Panc1 (cell line): ENCODE data around the gene IRF2. TPM values are rescaled to one million over a fixed set of nuclear protein-coding genes. Genes with fewer than 3 reads are reported as not detected.

Experiments
- ATAC-seq: fragments of 200-7000 bp; cut with Tn5 transposase; 2 replicates; pipeline ENCODE4 v1.9.1; 2020; ENCODE audit warnings: mild to moderate bottlenecking, moderate library complexity
- BruUV-seq: library from RNA; stranded (reverse); fragments of 400-500 nt; replicated peaks from 2 replicates; lab custom pipeline; 2021; lab: Mats Ljungman, UMichigan
- CTCF ChIA-PET: fragments of 300-600 bp; sonication (Branson Sonifier 250); formaldehyde crosslinking; loops from one replicate; lab custom pipeline; 2022; ENCODE audit warnings: antibody characterized with exemption; lab: Charles Lee
- POLR2A ChIA-PET: fragments of 300-600 bp; sonication (Branson Sonifier 250); formaldehyde crosslinking; loops from one replicate; lab custom pipeline; 2022; ENCODE audit warnings: antibody characterized with exemption; lab: Charles Lee
- DNase-seq: peaks from one replicate; pipeline ENCODE4 v3.0.0-alpha.2; 2010; ENCODE audit warnings: low read depth, low spot score
- H3K27ac ChIP-seq: 2 replicates; pipeline ENCODE4 v1.5.1; 2011; ENCODE audit warnings: mild to moderate bottlenecking, low read length, inconsistent platforms
- H3K27me3 ChIP-seq: fragments of 200-500 bp; sonication (Bioruptor generic); 2 replicates; pipeline ENCODE4 v1.6.0; 2014; ENCODE audit warnings: low read length, inconsistent platforms; ENCODE audit not compliant: control insufficient read depth, insufficient read depth
- H3K36me3 ChIP-seq: fragments of 200-500 bp; sonication (Bioruptor generic); 2 replicates; pipeline ENCODE4 v1.5.1; 2014; ENCODE audit warnings: inconsistent platforms, mild to moderate bottlenecking, low read length, moderate library complexity; ENCODE audit not compliant: control insufficient read depth, insufficient read depth
- H3K4me1 ChIP-seq: 2 replicates; pipeline ENCODE4 v1.5.1; 2011; ENCODE audit warnings: inconsistent platforms, mild to moderate bottlenecking, low read length, moderate library complexity; ENCODE audit not compliant: control insufficient read depth, insufficient read depth
- H3K4me3 ChIP-seq, 2 experiments: 2 replicates each; pipeline ENCODE4 v1.5.1; 2011 to 2012; ENCODE audit warnings: low read depth in 2 of 2, low read length in 2 of 2, mild to moderate bottlenecking in 2 of 2, inconsistent platforms in 1 of 2, moderate library complexity in 1 of 2
- H3K9me3 ChIP-seq: fragments of 200-500 bp; sonication (Bioruptor generic); 2 replicates; pipeline ENCODE4 v1.5.1; 2014; ENCODE audit warnings: low read depth, mild to moderate bottlenecking, inconsistent platforms, low read length, moderate library complexity; ENCODE audit not compliant: control insufficient read depth, insufficient read depth
- CTCF ChIP-seq: fragments of 450-650 bp; IDR thresholded peaks from 2 replicates; pipeline ENCODE4 v1.5.1; 2017; ENCODE audit warnings: mild to moderate bottlenecking
- POLR2AphosphoS5 ChIP-seq: IDR thresholded peaks from 2 replicates; pipeline ENCODE4 v1.6.1; 2012; ENCODE audit warnings: mild to moderate bottlenecking, low read depth, low read length, moderate library complexity
- REST ChIP-seq, 2 experiments: IDR thresholded peaks; 2 replicates each; pipeline ENCODE4 v1.6.1; 2011 to 2012; ENCODE audit warnings: low read depth in 2 of 2, control low read depth in 1 of 2, low read length in 1 of 2, mild to moderate bottlenecking in 1 of 2, moderate library complexity in 1 of 2; ENCODE audit not compliant: insufficient read depth in 1 of 2
- SIN3A ChIP-seq: IDR thresholded peaks from 2 replicates; pipeline ENCODE4 v1.6.1; 2012; ENCODE audit warnings: low read depth, mild to moderate bottlenecking, low read length, moderate library complexity, borderline replicate concordance; ENCODE audit not compliant: insufficient read depth
- TCF7L2 ChIP-seq: IDR thresholded peaks from 2 replicates; pipeline ENCODE4 v1.6.1; 2011; ENCODE audit warnings: mild to moderate bottlenecking, low read depth, low read length, inconsistent platforms
- in situ Hi-C: cut with HindIII; loops from 2 replicates; pipeline ENCODE4 v1.10.0; 2016; ENCODE audit warnings: low sequenced_read_pairs, low pct_unique_long_range_greater_than_20kb
- intact Hi-C: fragments of 100-400 bp; cut with micrococcal nuclease; formaldehyde crosslinking; loops from one replicate; pipeline ENCODE4 v1.10.0; 2022; ENCODE audit not compliant: unreplicated experiment
- total RNA-seq: library from RNA; stranded (reverse); gene quantifications from one replicate; pipeline ENCODE4 v1.2.1, GENCODE V29; 2021; ENCODE audit not compliant: unreplicated experiment

The IRF2 gene
- total RNA-seq, 1 experiment from 2014 or later: 16.2 TPM

DNA sequence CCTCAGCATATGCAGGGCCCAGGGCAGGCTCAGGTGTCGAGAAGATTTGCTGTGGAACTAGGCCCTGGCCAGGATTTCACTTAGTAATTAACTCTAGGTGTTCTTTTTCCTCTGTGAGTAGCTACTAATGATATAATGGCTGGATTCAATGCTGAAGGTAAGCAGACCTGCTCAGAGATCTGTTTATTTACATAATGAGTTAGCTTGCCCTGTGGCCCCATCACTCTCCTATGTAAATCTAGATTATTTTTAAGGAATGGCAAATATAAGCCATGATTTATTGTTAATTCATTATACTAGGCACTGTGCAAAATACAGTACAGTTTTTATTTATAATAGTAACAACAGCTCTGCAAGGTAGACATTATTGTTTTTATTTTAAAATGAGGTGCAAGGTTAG, 117.2 kb downstream of the IRF2 start:
- Histone ChIP-seq H3K27ac (no peak overlapping the region), H3K4me3 (no peak overlapping the region), H3K27me3 (no peaks in the 10 kb centered on the region), H3K36me3 (no peaks in the 10 kb centered on the region), H3K4me1 (peaks cover 2% of the 10 kb centered on the region), H3K9me3 (no peaks in the 10 kb centered on the region)
- intact Hi-C loops: no loop called here
- ATAC-seq (no peak), DNase-seq (no peak)
- CTCF ChIA-PET: no interaction called here
- TF ChIP-seq POLR2AphosphoS5 (no peak), SIN3A (no peak), CTCF (no peak), REST (IDR thresholded peaks at IDR 0.05; ENCODE audit: insufficient read depth in 1 of 2, low read depth in 2 of 2, low read length in 1 of 2) (no peak), TCF7L2 (no peak)
- POLR2A ChIA-PET: no interaction called here
- in situ Hi-C loops: no loop called here
- BruUV-seq: no TSS peak

DNA sequence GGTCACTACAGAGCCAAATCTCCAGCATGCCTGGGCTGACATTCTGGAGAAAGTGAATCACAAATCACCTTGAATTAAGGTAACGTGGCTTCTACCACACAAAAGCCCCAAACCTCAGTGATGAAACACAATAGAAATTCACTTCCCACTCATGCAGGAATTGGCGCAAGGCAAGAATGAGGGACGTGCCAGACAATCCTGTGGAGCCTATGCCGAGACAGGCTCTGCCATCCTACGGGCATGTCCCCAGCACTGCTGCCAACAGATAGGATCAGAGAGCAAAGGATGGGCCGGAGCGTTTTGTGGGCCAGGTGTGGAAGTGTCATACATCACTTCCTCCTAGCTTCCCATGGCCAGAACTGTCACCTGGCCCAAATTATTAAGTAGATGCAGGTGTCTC, 118.0 kb downstream of the IRF2 start:
- POLR2A ChIA-PET: no interaction called here
- DNase-seq (no peak), ATAC-seq (no peak)
- intact Hi-C loops (no loop called here), in situ Hi-C loops (no loop called here)
- H3K4me1 ChIP-seq: peaks cover 2% of the 10 kb centered on the region
- no peaks in the 10 kb centered on the region for H3K36me3 ChIP-seq
- no peaks in the 10 kb centered on the region for H3K9me3 ChIP-seq
- BruUV-seq: no TSS peak
- CTCF ChIA-PET: no interaction called here
- H3K27me3 ChIP-seq: no peaks in the 10 kb centered on the region
- no peak overlapping the region for H3K4me3 ChIP-seq
- H3K27ac ChIP-seq: no peak overlapping the region
- TF ChIP-seq REST (IDR thresholded peaks at IDR 0.05; ENCODE audit: insufficient read depth in 1 of 2, low read depth in 2 of 2, low read length in 1 of 2): no peak
- no peak for TF ChIP-seq CTCF
- no peak for TF ChIP-seq POLR2AphosphoS5
- TF ChIP-seq TCF7L2: no peak
- no peak for TF ChIP-seq SIN3A
